ENCODE data around the gene HOXB3.

DNA sequence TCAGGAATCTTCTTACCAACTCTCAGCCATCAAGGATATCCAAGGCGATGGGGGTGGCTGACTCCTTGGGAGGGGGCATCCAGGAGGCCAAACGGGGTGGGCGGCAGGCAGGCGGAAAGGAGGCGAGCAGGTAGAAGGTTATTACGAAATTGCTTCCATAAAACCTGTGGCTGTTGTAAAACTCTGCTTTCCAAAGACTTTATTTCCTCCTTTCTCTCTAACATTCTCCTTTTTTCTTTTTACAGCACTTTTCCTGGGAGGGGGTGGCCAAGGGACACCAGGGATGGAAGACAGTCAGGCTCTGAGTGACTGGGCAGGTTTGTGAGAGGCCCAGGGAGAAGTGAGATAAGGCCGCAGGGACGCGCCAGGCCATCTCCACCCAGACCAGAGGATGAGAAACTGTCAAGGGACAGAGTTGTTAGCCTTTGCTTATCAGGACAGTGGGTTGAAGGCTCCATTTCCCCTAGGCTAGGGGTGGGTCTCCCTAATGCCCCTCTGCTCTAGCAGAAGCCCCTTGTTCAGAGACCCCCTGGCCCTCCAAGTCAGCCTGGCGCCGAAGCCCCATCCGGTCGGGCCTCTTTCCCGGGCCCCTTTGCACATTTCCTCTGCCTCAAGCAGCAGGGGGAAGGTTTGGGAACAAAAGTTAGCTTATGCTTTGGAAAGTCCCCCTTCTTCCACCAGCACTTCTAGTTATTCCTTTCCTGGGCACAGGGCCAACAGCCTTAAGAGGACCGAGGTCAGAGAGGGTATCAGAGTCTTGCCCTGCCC lies 41.1 kb upstream of the HOXB3 start:
- TF ChIP-seq, protein P1, sequence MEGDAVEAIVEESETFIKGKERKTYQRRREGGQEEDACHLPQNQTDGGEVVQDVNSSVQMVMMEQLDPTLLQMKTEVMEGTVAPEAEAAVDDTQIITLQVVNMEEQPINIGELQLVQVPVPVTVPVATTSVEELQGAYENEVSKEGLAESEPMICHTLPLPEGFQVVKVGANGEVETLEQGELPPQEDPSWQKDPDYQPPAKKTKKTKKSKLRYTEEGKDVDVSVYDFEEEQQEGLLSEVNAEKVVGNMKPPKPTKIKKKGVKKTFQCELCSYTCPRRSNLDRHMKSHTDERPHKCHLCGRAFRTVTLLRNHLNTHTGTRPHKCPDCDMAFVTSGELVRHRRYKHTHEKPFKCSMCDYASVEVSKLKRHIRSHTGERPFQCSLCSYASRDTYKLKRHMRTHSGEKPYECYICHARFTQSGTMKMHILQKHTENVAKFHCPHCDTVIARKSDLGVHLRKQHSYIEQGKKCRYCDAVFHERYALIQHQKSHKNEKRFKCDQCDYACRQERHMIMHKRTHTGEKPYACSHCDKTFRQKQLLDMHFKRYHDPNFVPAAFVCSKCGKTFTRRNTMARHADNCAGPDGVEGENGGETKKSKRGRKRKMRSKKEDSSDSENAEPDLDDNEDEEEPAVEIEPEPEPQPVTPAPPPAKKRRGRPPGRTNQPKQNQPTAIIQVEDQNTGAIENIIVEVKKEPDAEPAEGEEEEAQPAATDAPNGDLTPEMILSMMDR (IDR thresholded peaks at IDR 0.05): no peak
- TF ChIP-seq POLR2A (IDR thresholded peaks at IDR 0.05; ENCODE audit: low read depth) (no peak), EP300 (IDR thresholded peaks at IDR 0.05) (no peak)
